IMR-90 (cell line): ENCODE measurements around the gene CDKN1C. TPM values are rescaled to one million over a fixed set of nuclear protein-coding genes. Genes with fewer than 3 reads are reported as not detected.

Source experiments
- ATAC-seq: fragments of 200-7000 bp; cut with Tn5 transposase; 2 replicates; pipeline ENCODE4 v1.9.1; 2020; ENCODE audit warnings: low read depth, mild to moderate bottlenecking, moderate library complexity
- BruUV-seq: library from RNA; stranded (reverse); fragments of 400-500 nt; replicated peaks from 2 replicates; lab custom pipeline; 2021; lab: Mats Ljungman, UMichigan
- CTCF ChIA-PET: fragments of 300-600 bp; formaldehyde crosslinking; extraction: SDS; loops from one replicate; lab custom pipeline; 2021; ENCODE audit warnings: antibody characterized with exemption; lab: Yijun Ruan, JAX
- POLR2A ChIA-PET: fragments of 300-600 bp; sonication (Branson Sonifier 250); formaldehyde crosslinking; loops from one replicate; lab custom pipeline; 2022; ENCODE audit warnings: antibody characterized with exemption; ENCODE audit not compliant: unreplicated experiment; lab: Charles Lee
- DNase-seq: peaks from one replicate; pipeline ENCODE4 v3.0.0; 2013
- H2AFZ ChIP-seq: replicated peaks from 2 replicates; pipeline ENCODE3; 2013; ENCODE audit warnings: low read length, mild to moderate bottlenecking; ENCODE audit not compliant: poor library complexity
- H2AK5ac ChIP-seq: 2 replicates; pipeline ENCODE4 v1.6.1; 2013; ENCODE audit warnings: low read depth, low read length, inconsistent platforms
- H2AK9ac ChIP-seq: replicated peaks from 2 replicates; pipeline ENCODE3; 2013; ENCODE audit warnings: mild to moderate bottlenecking, low read depth, low read length, moderate library complexity; ENCODE audit not compliant: poor library complexity
- H2BK120ac ChIP-seq: 2 replicates; pipeline ENCODE4 v1.6.1; 2013; ENCODE audit warnings: low read depth, low read length, inconsistent platforms
- H2BK15ac ChIP-seq: 3 replicates; pipeline ENCODE4 v1.6.1; 2013; ENCODE audit warnings: low read depth, low read length, inconsistent platforms
- H2BK20ac ChIP-seq: 2 replicates; pipeline ENCODE4 v1.6.1; 2013; ENCODE audit warnings: low read depth, mild to moderate bottlenecking, inconsistent platforms, low read length, moderate library complexity
- H2BK5ac ChIP-seq: 2 replicates; pipeline ENCODE4 v1.6.1; 2013; ENCODE audit warnings: mild to moderate bottlenecking, low read depth, low read length, inconsistent platforms; ENCODE audit not compliant: poor library complexity, severe bottlenecking
- H3K14ac ChIP-seq: replicated peaks from 2 replicates; pipeline ENCODE4 v1.6.1; 2013; ENCODE audit warnings: low read depth, low read length, inconsistent platforms
- H3K18ac ChIP-seq: 2 replicates; pipeline ENCODE4 v1.6.1; 2013; ENCODE audit warnings: low read depth, low read length, control low read depth
- H3K23ac ChIP-seq: 2 replicates; pipeline ENCODE4 v1.6.1; 2013; ENCODE audit warnings: low read depth, low read length, inconsistent platforms
- H3K27ac ChIP-seq: 2 replicates; pipeline ENCODE4 v1.5.1; 2013; ENCODE audit warnings: mild to moderate bottlenecking, control low read depth, low read length; ENCODE audit not compliant: insufficient read depth
- H3K27me3 ChIP-seq: 2 replicates; pipeline ENCODE4 v1.6.1; 2013; ENCODE audit warnings: low read length; ENCODE audit not compliant: control insufficient read depth, insufficient read depth
- H3K36me3 ChIP-seq: 2 replicates; pipeline ENCODE4 v1.6.1; 2013; ENCODE audit warnings: low read length, mixed read lengths; ENCODE audit not compliant: control insufficient read depth, insufficient read depth
- H3K4ac ChIP-seq: 2 replicates; pipeline ENCODE4 v1.6.1; 2013; ENCODE audit warnings: low read depth, low read length, inconsistent platforms
- H3K4me1 ChIP-seq: 2 replicates; pipeline ENCODE4 v1.6.1; 2013; ENCODE audit warnings: low read length, mixed read lengths; ENCODE audit not compliant: control insufficient read depth, insufficient read depth
- H3K4me2 ChIP-seq: 2 replicates; pipeline ENCODE4 v1.6.1; 2013; ENCODE audit warnings: low read depth, mild to moderate bottlenecking, control low read depth, low read length, moderate library complexity
- H3K4me3 ChIP-seq: 2 replicates; pipeline ENCODE4 v1.5.1; 2013; ENCODE audit warnings: low read depth, mild to moderate bottlenecking, control low read depth, low read length, moderate library complexity; ENCODE audit not compliant: insufficient read depth
- H3K56ac ChIP-seq: 2 replicates; pipeline ENCODE4 v1.6.1; 2013; ENCODE audit warnings: low read length, inconsistent platforms; ENCODE audit not compliant: insufficient read depth; ENCODE audit errors: extremely low read depth
- H3K79me1 ChIP-seq, 2 experiments: 2 replicates each; pipeline ENCODE4 v1.6.1; 2013; ENCODE audit warnings: low read length in 2 of 2, inconsistent platforms in 1 of 2, low read depth in 1 of 2
- H3K9ac ChIP-seq: 2 replicates; pipeline ENCODE4 v1.6.1; 2013; ENCODE audit warnings: low read depth, low read length, control low read depth
- H3K9me1 ChIP-seq: 2 replicates; pipeline ENCODE4 v1.6.1; 2013; ENCODE audit warnings: low read length, inconsistent platforms; ENCODE audit not compliant: insufficient read depth
- H3K9me3 ChIP-seq: 2 replicates; pipeline ENCODE4 v1.6.1; 2013; ENCODE audit warnings: low read length; ENCODE audit not compliant: control insufficient read depth, insufficient read depth
- H4K20me1 ChIP-seq: 2 replicates; pipeline ENCODE4 v1.6.1; 2013; ENCODE audit warnings: low read length, inconsistent platforms; ENCODE audit not compliant: insufficient read depth
- H4K5ac ChIP-seq: 2 replicates; pipeline ENCODE4 v1.6.1; 2013; ENCODE audit warnings: mild to moderate bottlenecking, low read depth, low read length, control low read depth
- H4K8ac ChIP-seq, 2 experiments: 2 replicates each; pipeline ENCODE4 v1.6.1; 2013; ENCODE audit warnings: low read depth in 2 of 2, low read length in 2 of 2, control low read depth in 1 of 2, inconsistent platforms in 1 of 2
- H4K91ac ChIP-seq: 2 replicates; pipeline ENCODE4 v1.6.1; 2013; ENCODE audit warnings: low read depth, low read length, inconsistent platforms; ENCODE audit not compliant: insufficient read depth
- BHLHE40 ChIP-seq: fragments of 150-350 bp; IDR thresholded peaks from 2 replicates; pipeline ENCODE4 v1.6.1; 2016; ENCODE audit warnings: mild to moderate bottlenecking, low read depth, low read length
- CEBPB ChIP-seq: IDR thresholded peaks from 2 replicates; pipeline ENCODE4 v1.6.1; 2012; ENCODE audit warnings: low read depth, low read length, improper control_type of control experiment
- CHD1 ChIP-seq: IDR thresholded peaks from 2 replicates; pipeline ENCODE4 v1.6.1; 2012; ENCODE audit warnings: low read depth, low read length, improper control_type of control experiment
- FOS ChIP-seq: fragments of 150-350 bp; IDR thresholded peaks from 2 replicates; pipeline ENCODE4 v1.6.1; 2016; ENCODE audit warnings: low read depth, low read length
- MAFK ChIP-seq: IDR thresholded peaks from 2 replicates; pipeline ENCODE4 v1.6.1; 2012; ENCODE audit warnings: low read depth, low read length, improper control_type of control experiment
- MAZ ChIP-seq: IDR thresholded peaks from 2 replicates; pipeline ENCODE4 v1.6.1; 2012; ENCODE audit warnings: low read depth, mild to moderate bottlenecking, low read length, improper control_type of control experiment, moderate library complexity, borderline replicate concordance
- MXI1 ChIP-seq: IDR thresholded peaks from 2 replicates; pipeline ENCODE4 v1.6.1; 2012; ENCODE audit warnings: low read depth, mild to moderate bottlenecking, low read length, moderate library complexity, borderline replicate concordance
- NFE2L2 ChIP-seq: fragments of 150-350 bp; IDR thresholded peaks from 2 replicates; pipeline ENCODE4 v1.6.1; 2016; ENCODE audit warnings: low read depth, mild to moderate bottlenecking, low read length
- POLR2A ChIP-seq: IDR thresholded peaks from 2 replicates; pipeline ENCODE4 v1.6.1; 2012; ENCODE audit warnings: mild to moderate bottlenecking, low read depth, low read length
- RAD21 ChIP-seq: IDR thresholded peaks from 2 replicates; pipeline ENCODE4 v1.6.1; 2012; ENCODE audit warnings: low read length, improper control_type of control experiment
- RCOR1 ChIP-seq: IDR thresholded peaks from 2 replicates; pipeline ENCODE4 v1.6.1; 2012; ENCODE audit warnings: mild to moderate bottlenecking, low read length, improper control_type of control experiment; ENCODE audit not compliant: insufficient replicate concordance
- RFX5 ChIP-seq: IDR thresholded peaks from 2 replicates; pipeline ENCODE4 v1.8.0; 2012; ENCODE audit warnings: low read depth, mild to moderate bottlenecking, low read length, moderate library complexity
- SMC3 ChIP-seq: fragments of 150-350 bp; IDR thresholded peaks from 2 replicates; pipeline ENCODE4 v1.6.1; 2016; ENCODE audit warnings: low read depth, mild to moderate bottlenecking, antibody characterized with exemption, low read length, moderate library complexity
- WGBS, 2 experiments: methylation state at CpG; one replicate each; pipeline versions ENCODE4 v1.1.5 to v1.1.7; 2013; ENCODE audit warnings: missing lambda C conversion rate in 2 of 2; ENCODE audit not compliant: insufficient read length in 1 of 2; ENCODE audit errors: extremely low coverage in 2 of 2; 5-methylcytosine and 5-hydroxymethylcytosine counted together
- dilution Hi-C: fragments of 300-500 bp; cut with HindIII; formaldehyde crosslinking; loops from one replicate; pipeline ENCODE4 v1.14.3; 2018; ENCODE audit warnings: low sequenced_read_pairs; ENCODE audit not compliant: unreplicated experiment
- in situ Hi-C: fragments of 300-500 bp; cut with MboI; formaldehyde crosslinking; loops from 3 replicates; pipeline ENCODE4 v1.14.3; 2019; ENCODE audit warnings: low sequenced_read_pairs, inconsistent platforms, mixed read lengths
- intact Hi-C: fragments of 100-400 bp; cut with micrococcal nuclease; formaldehyde crosslinking; loops from 2 replicates; pipeline ENCODE4 v1.10.0; 2022
- polyA plus RNA-seq, 3 experiments: library from polyadenylated mRNA; depleted of rRNA; stranded (reverse); fragments of >200 nt; gene quantifications; 2 replicates each; pipeline ENCODE4 v1.2.3, GENCODE V29; 2012; ENCODE audit warnings: low replicate concordance in 1 of 3
- total RNA-seq: library from RNA; depleted of rRNA; stranded (reverse); fragments of >200 nt; gene quantifications from 2 replicates; pipeline ENCODE4 v1.2.3, GENCODE V29; 2012
- TF ChIP-seq, protein P1 (sequence below): fragments of 150-350 bp; IDR thresholded peaks from 2 replicates; pipeline ENCODE4 v1.6.1; 2016; ENCODE audit warnings: low read depth, mild to moderate bottlenecking, low read length, moderate library complexity, borderline replicate concordance
- TF ChIP-seq, protein P2 (sequence below): conservative IDR thresholded peaks from 2 replicates; pipeline ENCODE4 v1.5.1; 2012; ENCODE audit warnings: mild to moderate bottlenecking, low read depth, low read length, improper control_type of control experiment
- TF ChIP-seq, protein P3 (sequence below): fragments of 150-350 bp; IDR thresholded peaks from 2 replicates; pipeline ENCODE4 v1.6.1; 2017; ENCODE audit warnings: mild to moderate bottlenecking, antibody characterized with exemption, low read length, low read depth

CDKN1C gene
- total and polyA plus RNA-seq, 2 of the 4 experiments (the other 2 are of a cell fraction): 1.6 to 3.0 TPM

DNA sequence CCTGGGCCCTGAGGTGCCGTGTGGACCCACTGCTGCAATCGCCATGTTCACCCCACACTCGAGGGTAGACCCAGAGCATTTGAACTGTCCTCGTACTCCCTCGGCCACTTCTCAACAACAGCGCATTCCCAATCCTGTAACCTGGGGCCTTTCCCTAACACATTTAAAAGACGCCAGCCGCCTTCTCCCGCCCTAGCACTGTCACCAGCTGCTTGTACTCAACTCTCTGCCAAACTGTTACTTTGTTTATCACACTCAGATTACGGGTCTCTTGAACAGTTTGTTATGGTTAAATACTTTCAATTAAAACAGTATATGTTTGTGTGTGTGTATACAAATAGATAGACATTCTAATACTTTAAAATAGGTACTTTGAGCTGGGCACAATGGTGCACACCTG, 20.7 kb downstream of the CDKN1C start:
- H3K9me3 ChIP-seq: peaks cover 11% of the 10 kb centered on the region
- no peaks in the 10 kb centered on the region for H3K9me1 ChIP-seq
- no peak for TF ChIP-seq NFE2L2
- TF ChIP-seq MXI1: no peak
- no peak for TF ChIP-seq BHLHE40
- TF ChIP-seq MAZ: no peak
- no peak for TF ChIP-seq RAD21
- TF ChIP-seq, protein P1, sequence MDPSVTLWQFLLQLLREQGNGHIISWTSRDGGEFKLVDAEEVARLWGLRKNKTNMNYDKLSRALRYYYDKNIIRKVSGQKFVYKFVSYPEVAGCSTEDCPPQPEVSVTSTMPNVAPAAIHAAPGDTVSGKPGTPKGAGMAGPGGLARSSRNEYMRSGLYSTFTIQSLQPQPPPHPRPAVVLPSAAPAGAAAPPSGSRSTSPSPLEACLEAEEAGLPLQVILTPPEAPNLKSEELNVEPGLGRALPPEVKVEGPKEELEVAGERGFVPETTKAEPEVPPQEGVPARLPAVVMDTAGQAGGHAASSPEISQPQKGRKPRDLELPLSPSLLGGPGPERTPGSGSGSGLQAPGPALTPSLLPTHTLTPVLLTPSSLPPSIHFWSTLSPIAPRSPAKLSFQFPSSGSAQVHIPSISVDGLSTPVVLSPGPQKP: no peak
- TF ChIP-seq POLR2A: no peak
- TF ChIP-seq FOS: no peak
- TF ChIP-seq, protein P2, sequence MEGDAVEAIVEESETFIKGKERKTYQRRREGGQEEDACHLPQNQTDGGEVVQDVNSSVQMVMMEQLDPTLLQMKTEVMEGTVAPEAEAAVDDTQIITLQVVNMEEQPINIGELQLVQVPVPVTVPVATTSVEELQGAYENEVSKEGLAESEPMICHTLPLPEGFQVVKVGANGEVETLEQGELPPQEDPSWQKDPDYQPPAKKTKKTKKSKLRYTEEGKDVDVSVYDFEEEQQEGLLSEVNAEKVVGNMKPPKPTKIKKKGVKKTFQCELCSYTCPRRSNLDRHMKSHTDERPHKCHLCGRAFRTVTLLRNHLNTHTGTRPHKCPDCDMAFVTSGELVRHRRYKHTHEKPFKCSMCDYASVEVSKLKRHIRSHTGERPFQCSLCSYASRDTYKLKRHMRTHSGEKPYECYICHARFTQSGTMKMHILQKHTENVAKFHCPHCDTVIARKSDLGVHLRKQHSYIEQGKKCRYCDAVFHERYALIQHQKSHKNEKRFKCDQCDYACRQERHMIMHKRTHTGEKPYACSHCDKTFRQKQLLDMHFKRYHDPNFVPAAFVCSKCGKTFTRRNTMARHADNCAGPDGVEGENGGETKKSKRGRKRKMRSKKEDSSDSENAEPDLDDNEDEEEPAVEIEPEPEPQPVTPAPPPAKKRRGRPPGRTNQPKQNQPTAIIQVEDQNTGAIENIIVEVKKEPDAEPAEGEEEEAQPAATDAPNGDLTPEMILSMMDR: no peak
- TF ChIP-seq MAFK: no peak
- TF ChIP-seq SMC3: no peak
- TF ChIP-seq CEBPB: no peak
- no peak for TF ChIP-seq CHD1
- no peak for TF ChIP-seq RFX5
- no peak for TF ChIP-seq RCOR1
- TF ChIP-seq, protein P3, sequence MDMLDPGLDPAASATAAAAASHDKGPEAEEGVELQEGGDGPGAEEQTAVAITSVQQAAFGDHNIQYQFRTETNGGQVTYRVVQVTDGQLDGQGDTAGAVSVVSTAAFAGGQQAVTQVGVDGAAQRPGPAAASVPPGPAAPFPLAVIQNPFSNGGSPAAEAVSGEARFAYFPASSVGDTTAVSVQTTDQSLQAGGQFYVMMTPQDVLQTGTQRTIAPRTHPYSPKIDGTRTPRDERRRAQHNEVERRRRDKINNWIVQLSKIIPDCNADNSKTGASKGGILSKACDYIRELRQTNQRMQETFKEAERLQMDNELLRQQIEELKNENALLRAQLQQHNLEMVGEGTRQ: no peak
- peaks cover 71% of the 10 kb centered on the region for H3K27me3 ChIP-seq
- peaks cover 3% of the 10 kb centered on the region; the same call in 1 of the 2 replicates for H3K4me1 ChIP-seq
- in situ Hi-C loops: no loop called here
- H2AFZ ChIP-seq: peak overlapping the region; percentile 21
- dilution Hi-C loops: no loop called here
- WGBS, 2 experiments: 22% methylated on average over 6 of the region's 10 CpGs; no CpG with 5 or more reads in 1 of the 2 experiments
- H3K18ac ChIP-seq: no peak overlapping the region
- H2BK5ac ChIP-seq: no peak overlapping the region
- DNase-seq: no peak
- no peak overlapping the region for H4K91ac ChIP-seq
- no peak overlapping the region for H4K8ac ChIP-seq
- intact Hi-C loops: no loop called here
- H3K9ac ChIP-seq: no peak overlapping the region
- H3K14ac ChIP-seq: no peak overlapping the region
- H2BK15ac ChIP-seq: no peak overlapping the region
- ChIA-PET POLR2A (no interaction called here), CTCF (no interaction called here)
- BruUV-seq: no TSS peak
- no peak overlapping the region for H3K56ac ChIP-seq
- H4K5ac ChIP-seq: no peak overlapping the region
- H2AK9ac ChIP-seq: no peak overlapping the region
- no peak overlapping the region for H3K4me2 ChIP-seq
- no peak for ATAC-seq
- H2BK120ac ChIP-seq: no peak overlapping the region
- H2BK20ac ChIP-seq: no peak overlapping the region
- H4K20me1 ChIP-seq: no peaks in the 10 kb centered on the region
- H2AK5ac ChIP-seq: no peak overlapping the region
- no peaks in the 10 kb centered on the region for H3K79me1 ChIP-seq
- no peak overlapping the region for H3K4ac ChIP-seq
- H3K23ac ChIP-seq: no peak overlapping the region
- H3K4me3 ChIP-seq: no peak overlapping the region
- no peaks in the 10 kb centered on the region for H3K36me3 ChIP-seq
- H3K27ac ChIP-seq: no peak overlapping the region
